GM12864 (cell line): ENCODE measurements around the gene WSCD2.
A peak's percentile ranks its signal among the peaks of the same experiment; 100 is the strongest.

Experiments
- DNase-seq: peaks from one replicate; pipeline ENCODE4 v3.0.0-alpha.2; 2011; ENCODE audit warnings: low read depth
- H3K4me3 ChIP-seq: 2 replicates; pipeline ENCODE4 v1.5.1; 2011; ENCODE audit warnings: mild to moderate bottlenecking, low read depth, low read length, control low read depth
- TF ChIP-seq, protein P1 (sequence below): IDR thresholded peaks from 2 replicates; pipeline ENCODE4 v1.5.1; 2011; ENCODE audit warnings: low read depth, mild to moderate bottlenecking, moderate library complexity, low read length, control low read depth, inconsistent platforms; ENCODE audit errors: missing control alignments

Gene WSCD2

DNA sequence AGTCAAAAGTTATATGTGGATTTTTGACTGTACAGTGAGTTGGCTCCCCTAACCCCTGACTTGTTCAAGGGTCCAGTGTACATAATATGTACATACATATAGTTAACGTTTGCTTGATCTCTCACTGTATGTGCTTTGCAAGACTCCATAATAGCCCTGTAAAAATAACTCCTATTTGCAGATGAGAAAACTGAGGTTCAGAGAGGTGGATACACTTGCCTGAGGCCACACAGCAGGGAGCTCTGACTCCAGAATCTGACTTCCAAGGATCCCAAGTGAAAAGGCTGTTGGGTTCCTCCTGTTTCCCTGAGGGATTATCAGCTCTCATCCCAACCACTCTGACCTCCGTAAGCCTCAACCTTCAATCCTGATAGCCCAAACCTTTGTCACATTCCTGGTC, 168.3 kb downstream of the WSCD2 start:
- no peak for DNase-seq
- TF ChIP-seq, protein P1, sequence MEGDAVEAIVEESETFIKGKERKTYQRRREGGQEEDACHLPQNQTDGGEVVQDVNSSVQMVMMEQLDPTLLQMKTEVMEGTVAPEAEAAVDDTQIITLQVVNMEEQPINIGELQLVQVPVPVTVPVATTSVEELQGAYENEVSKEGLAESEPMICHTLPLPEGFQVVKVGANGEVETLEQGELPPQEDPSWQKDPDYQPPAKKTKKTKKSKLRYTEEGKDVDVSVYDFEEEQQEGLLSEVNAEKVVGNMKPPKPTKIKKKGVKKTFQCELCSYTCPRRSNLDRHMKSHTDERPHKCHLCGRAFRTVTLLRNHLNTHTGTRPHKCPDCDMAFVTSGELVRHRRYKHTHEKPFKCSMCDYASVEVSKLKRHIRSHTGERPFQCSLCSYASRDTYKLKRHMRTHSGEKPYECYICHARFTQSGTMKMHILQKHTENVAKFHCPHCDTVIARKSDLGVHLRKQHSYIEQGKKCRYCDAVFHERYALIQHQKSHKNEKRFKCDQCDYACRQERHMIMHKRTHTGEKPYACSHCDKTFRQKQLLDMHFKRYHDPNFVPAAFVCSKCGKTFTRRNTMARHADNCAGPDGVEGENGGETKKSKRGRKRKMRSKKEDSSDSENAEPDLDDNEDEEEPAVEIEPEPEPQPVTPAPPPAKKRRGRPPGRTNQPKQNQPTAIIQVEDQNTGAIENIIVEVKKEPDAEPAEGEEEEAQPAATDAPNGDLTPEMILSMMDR = no peak
- no peak overlapping the region for H3K4me3 ChIP-seq

DNA sequence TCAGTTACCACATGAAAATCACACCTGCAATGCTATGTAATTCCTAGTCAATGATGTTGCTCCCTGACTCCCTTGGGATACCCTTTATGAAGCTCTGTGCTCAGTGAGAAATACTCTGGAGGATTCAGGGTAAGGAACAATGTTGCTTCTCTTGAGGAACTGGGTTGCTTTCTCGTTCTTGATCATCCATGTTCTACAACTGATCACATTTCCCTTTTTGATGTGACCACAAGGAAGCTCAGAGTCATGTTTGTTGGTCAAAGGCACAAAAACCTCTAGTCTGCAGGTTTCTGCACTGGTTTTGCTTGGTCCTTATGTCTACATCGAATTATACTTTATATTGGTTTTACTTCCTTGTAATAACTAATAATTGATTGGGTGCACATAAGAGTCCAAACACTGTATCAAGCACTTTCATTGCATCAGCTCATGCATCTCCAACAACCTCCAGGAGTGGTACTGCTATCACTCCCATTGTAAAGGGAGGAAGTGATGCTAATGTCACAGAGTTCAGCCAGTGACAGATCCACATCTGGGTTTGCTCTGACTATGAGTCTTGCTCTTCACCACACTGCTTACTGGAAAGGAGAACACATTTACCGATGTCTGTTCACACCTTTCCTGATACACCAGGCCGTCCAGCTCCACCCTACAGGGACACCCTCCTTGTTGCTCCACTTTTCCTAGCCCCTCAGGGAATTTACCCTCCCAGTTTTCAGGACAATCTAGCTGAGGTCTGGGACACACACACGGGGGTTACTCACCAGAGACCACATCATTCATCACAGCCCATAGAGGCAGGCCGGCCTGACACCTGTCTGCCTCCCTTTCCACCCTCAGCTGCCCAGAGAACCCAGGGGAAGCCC, 169.0 kb downstream of the WSCD2 start:
- TF ChIP-seq, protein P1 = no peak
- DNase-seq = peak; percentile 55
- no peak overlapping the region for H3K4me3 ChIP-seq

DNA sequence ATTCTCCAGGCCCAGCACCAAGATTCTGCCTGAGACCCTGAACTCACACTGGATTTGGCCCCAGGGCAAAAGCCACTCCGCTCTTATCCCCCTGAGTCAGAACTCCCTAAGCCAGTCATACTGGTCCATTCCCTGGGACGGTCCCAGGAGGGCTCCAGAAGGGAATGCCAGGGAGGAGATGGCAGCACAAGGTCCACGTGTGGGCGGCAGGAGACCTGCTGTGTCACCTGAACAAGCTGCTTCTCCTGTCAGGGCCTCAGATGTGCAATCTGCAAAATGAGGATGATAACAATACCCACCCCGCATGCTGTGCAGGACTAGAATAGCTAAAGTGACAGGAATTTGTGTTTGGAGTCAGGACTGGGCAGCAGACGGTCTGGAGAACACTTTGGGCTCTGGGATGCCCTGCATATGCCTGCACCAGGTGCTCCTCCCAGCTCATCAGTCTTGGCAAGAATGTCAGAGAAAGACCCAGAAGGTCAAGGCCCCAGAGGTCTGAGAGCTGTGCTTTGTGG, 169.7 kb downstream of the WSCD2 start:
- TF ChIP-seq, protein P1 = no peak
- DNase-seq = no peak
- no peak overlapping the region for H3K4me3 ChIP-seq

DNA sequence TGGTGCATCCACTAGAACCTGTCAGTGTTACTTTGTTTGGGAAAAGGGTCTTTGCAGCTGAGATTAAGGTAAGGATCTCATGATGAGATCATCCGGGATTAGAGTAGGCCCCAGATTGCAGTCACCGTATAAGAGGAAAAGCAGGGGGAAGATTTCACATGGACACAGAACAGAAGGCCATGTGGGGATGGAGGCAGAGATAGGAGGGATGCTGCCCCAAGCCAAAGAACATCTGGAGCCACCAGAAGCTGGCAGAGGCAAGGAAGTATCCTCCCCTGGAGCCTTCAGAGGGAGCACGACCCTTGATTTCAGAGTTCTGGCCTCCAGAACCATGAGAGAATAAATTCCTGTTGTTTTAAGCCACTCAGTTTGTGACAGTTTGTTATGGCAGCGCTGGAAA, 170.4 kb downstream of the WSCD2 start:
- TF ChIP-seq, protein P1 = no peak
- no peak for DNase-seq
- H3K4me3 ChIP-seq = no peak overlapping the region
